ENCODE measurements around the gene THBS3.

The THBS3 gene

DNA sequence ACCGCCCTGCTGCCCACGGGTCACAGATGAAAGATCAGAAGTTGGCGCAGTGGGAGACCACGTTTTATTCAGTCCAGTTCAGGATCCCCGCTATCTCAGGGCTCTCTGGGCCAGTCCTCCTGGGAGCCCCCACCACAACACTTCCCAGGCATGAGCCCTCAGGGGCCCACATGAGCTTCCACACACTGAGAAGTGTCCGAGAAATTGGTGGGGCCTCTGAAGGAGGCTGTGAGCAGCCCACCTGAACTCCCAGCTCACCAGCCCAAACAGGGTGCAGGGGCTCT is 22.0 kb downstream of the THBS3 start:
- TF ChIP-seq, protein P1, sequence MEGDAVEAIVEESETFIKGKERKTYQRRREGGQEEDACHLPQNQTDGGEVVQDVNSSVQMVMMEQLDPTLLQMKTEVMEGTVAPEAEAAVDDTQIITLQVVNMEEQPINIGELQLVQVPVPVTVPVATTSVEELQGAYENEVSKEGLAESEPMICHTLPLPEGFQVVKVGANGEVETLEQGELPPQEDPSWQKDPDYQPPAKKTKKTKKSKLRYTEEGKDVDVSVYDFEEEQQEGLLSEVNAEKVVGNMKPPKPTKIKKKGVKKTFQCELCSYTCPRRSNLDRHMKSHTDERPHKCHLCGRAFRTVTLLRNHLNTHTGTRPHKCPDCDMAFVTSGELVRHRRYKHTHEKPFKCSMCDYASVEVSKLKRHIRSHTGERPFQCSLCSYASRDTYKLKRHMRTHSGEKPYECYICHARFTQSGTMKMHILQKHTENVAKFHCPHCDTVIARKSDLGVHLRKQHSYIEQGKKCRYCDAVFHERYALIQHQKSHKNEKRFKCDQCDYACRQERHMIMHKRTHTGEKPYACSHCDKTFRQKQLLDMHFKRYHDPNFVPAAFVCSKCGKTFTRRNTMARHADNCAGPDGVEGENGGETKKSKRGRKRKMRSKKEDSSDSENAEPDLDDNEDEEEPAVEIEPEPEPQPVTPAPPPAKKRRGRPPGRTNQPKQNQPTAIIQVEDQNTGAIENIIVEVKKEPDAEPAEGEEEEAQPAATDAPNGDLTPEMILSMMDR (IDR thresholded peaks at IDR 0.05; ENCODE audit: extremely low read depth, missing control alignments), result no peak
- no peak for DNase-seq (ENCODE audit: low spot score)

DNA sequence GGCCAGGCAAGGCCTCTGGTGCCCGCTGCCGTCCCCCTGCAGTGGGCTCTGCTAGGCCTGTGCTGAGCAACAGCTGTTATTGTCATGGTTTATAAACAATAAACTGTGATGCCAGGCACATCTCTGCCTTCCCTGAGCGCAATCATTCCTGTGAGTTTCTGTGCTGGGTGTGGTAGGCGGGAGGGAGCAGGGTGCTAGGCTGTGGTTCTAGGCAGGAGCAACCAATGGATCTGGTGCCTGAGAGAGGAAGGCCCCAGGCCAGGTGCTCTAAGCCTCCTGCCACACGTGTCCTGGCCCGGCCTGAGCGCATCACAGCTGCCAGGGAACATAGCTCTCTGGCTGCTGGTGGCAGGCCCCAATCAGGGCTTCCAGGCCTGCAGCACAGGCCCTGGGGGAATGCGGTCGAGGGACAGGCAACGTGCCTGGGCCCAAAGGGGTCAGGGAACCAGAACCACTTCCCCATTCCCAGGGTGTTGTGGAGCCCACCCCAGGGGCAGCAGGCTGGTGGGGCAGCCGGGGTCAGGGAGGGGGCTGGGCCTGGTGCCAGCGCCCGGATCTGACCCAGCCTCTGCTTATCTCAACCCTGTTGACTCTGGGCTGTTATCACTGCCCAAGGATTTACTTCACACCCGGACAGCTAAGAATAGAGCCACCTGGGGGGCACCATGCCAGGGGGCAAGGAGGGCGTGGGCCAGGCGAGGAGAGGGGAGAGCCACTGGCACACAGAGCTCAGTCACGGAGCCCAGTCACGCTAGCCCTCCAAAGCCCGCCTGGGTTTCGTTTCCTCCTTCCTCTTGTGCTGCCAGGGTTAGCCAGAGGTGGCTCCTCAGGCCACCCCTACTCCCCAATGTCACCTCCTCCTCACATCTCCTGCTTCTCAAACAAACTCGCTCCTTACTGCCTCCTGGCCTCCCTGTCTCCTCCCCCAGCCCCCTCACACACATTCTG is 22.6 kb downstream of the THBS3 start:
- TF ChIP-seq, protein P1 (IDR thresholded peaks at IDR 0.05; ENCODE audit: extremely low read depth, missing control alignments), result no peak
- DNase-seq (ENCODE audit: low spot score), result peak; percentile 86

DNA sequence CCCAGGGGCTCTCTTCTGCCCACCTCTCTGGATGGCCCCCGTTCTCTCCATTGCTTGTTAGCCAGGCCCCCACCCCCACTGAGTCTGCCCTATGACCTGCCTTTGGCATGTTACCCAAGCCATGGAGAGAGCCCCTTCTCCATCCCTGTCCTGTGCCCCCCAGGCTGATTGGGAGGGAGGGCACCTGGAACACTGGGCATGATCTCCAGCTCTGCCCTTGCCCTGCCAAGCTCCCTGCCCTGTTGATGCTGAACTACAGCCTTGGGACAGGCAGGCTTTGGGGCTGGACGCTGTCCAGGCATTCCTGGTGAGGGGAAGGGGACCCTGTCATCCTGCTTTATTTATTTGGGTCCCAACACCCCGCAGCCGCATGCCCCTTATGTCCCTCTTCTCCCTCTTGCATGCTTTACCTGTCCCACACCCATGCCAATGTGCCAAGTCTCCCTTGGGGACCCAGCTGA is 23.3 kb downstream of the THBS3 start:
- TF ChIP-seq, protein P1 (IDR thresholded peaks at IDR 0.05; ENCODE audit: extremely low read depth, missing control alignments), result no peak
- peak; percentile 11 for DNase-seq (ENCODE audit: low spot score)

DNA sequence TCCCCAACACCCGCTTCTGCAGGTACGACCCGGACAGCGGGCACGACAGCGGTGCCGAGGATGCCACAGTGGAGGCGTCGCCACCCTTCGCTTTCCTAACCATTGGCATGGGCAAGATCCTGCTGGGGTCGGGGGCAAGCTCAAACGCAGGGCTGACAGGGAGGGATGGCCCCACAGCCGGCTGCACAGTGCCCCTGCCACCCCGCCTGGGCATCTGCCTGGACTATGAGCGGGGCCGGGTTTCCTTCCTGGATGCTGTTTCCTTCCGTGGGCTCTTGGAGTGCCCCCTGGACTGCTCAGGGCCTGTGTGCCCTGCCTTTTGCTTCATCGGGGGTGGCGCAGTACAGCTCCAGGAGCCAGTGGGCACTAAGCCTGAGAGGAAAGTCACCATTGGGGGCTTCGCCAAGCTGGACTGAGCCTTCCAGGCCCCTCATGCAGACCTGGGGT is 23.9 kb downstream of the THBS3 start:
- TF ChIP-seq, protein P1 (IDR thresholded peaks at IDR 0.05; ENCODE audit: extremely low read depth, missing control alignments), result no peak
- DNase-seq (ENCODE audit: low spot score), result no peak

DNA sequence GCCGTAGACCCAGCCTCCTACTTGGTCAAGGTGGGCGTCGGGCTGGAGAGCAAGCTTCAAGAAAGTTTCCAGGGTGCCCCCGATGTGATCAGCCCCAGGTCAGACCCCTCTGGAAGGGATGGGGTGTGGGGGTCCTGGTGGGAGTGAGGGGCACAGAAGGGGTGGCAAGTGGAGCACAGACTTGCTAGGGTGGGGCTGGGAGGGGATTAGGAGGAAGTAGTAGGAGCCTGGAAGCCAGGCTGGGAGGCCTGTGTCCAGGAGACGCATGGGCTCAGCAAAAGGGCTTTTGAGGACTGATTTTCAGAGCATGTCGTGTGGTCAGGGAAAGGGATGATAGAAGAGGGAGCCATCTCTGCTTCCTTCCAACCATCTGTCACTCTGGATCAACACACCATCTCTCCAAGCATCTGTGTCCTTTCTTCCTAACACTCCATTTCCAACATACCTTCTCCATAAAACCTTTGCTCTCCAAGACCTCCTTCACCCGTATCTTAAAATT is 25.6 kb downstream of the THBS3 start:
- DNase-seq (ENCODE audit: low spot score), result no peak
- TF ChIP-seq, protein P1 (IDR thresholded peaks at IDR 0.05; ENCODE audit: extremely low read depth, missing control alignments), result no peak

DNA sequence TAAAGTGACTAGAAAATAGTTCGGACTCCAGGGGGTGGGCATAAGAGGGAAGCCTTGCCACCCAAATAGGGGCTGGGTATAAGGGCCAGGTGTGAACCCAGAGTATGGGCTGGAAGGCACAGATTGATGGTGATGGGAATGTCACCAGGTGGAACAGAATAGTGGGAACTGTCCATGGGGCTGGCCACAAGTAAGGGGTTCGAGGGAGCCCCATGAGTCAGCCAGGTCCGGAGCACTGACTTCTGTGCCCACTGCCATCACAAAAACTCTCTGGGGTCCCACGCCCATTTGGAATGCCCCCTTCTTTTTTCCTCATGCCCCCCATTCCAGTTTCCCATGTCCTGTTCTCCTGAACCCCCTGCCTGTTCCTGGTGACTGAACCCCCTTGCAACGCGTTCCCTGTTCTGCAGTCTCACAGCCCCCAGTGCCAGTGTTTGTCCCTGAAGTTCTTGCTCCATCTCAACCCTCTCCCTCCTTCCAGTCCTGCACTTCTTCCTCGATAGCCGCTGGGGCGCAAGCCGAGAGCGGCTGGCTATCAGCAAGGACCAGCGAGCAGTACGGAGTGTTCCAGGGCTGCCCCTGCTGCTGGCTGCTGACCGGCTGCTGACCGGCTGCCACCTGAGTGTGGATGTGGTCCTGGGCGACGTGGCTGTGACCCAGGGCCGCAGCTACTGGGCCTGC is 26.2 kb downstream of the THBS3 start:
- TF ChIP-seq, protein P1 (IDR thresholded peaks at IDR 0.05; ENCODE audit: extremely low read depth, missing control alignments), result no peak
- DNase-seq (ENCODE audit: low spot score), result no peak

Measured in GM20000 (cell line).